ENCODE results near the gene CYS1.

The CYS1 gene

GRCh38 chr2:10043906-10044601 lies 36.2 kb downstream of the CYS1 start:
- Histone ChIP-seq H2AFZ (ENCODE audit: low read depth) (peak overlapping the region; percentile 38; the same call in 1 of the 2 replicates), H3K79me2 (ENCODE audit: insufficient read depth, low read depth) (peaks cover 15% of the 10 kb centered on the region), H3K4me1 (ENCODE audit: low read depth, poor library complexity, severe bottlenecking) (peaks cover 10% of the 10 kb centered on the region), H3K36me3 (ENCODE audit: insufficient read depth) (0 out of 2 replicates have a peak, but pooled peaks cover 4% of the 10 kb centered on the region), H3K27me3 (ENCODE audit: insufficient read depth, low read depth) (no peaks in the 10 kb centered on the region), H3K27ac (peak overlapping the region; percentile 88), H3K4me3 (IDR thresholded peaks at IDR 0.05; ENCODE audit: insufficient read depth, low read depth, low read length) (peak overlapping the region; percentile 58), H3K4me2 (peak overlapping the region; percentile 88), H3K9ac (peak overlapping the region; percentile 87), H4K20me1 (ENCODE audit: insufficient read depth) (no peaks in the 10 kb centered on the region)
- TF ChIP-seq, protein P1, sequence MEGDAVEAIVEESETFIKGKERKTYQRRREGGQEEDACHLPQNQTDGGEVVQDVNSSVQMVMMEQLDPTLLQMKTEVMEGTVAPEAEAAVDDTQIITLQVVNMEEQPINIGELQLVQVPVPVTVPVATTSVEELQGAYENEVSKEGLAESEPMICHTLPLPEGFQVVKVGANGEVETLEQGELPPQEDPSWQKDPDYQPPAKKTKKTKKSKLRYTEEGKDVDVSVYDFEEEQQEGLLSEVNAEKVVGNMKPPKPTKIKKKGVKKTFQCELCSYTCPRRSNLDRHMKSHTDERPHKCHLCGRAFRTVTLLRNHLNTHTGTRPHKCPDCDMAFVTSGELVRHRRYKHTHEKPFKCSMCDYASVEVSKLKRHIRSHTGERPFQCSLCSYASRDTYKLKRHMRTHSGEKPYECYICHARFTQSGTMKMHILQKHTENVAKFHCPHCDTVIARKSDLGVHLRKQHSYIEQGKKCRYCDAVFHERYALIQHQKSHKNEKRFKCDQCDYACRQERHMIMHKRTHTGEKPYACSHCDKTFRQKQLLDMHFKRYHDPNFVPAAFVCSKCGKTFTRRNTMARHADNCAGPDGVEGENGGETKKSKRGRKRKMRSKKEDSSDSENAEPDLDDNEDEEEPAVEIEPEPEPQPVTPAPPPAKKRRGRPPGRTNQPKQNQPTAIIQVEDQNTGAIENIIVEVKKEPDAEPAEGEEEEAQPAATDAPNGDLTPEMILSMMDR (conservative IDR thresholded peaks at IDR 0.05; ENCODE audit: low read depth, low read length), result no peak

- H3K4me3 ChIP-seq (IDR thresholded peaks at IDR 0.05; ENCODE audit: insufficient read depth, low read depth, low read length), result peak within 1 kb of the TSS; percentile 58
- TF ChIP-seq, protein P1 (conservative IDR thresholded peaks at IDR 0.05; ENCODE audit: low read depth, low read length), result no peak
- peak within 1 kb of the TSS; percentile 38; the same call in 1 of the 2 replicates for H2AFZ ChIP-seq (ENCODE audit: low read depth)
These were observed 36.8 kb downstream of the CYS1 start, which contains the start of gene KLF11 for GRCh38 chr2:10043256-10043905. TSS of gene KLF11 (plus strand) at chr2:10043550. CDS start at chr2:10043717, 167 bp downstream.

GRCh38 chr2:10042301-10043161 lies 37.7 kb downstream of the CYS1 start:
- TF ChIP-seq, protein P1 (conservative IDR thresholded peaks at IDR 0.05; ENCODE audit: low read depth, low read length), result no peak
- peaks cover 10% of the 10 kb centered on the region for H3K4me1 ChIP-seq (ENCODE audit: low read depth, poor library complexity, severe bottlenecking)
- H2AFZ ChIP-seq (ENCODE audit: low read depth), result peak overlapping the region; percentile 26; the same call in 1 of the 2 replicates
- H3K27me3 ChIP-seq (ENCODE audit: insufficient read depth, low read depth), result no peaks in the 10 kb centered on the region
- H3K9ac ChIP-seq, result peak overlapping the region; percentile 27; the same call in 1 of the 2 replicates
- peak overlapping the region; percentile 48; the same call in 1 of the 2 replicates for H3K4me2 ChIP-seq
- peaks cover 15% of the 10 kb centered on the region for H3K79me2 ChIP-seq (ENCODE audit: insufficient read depth, low read depth)
- no peak overlapping the region for H3K27ac ChIP-seq
- no peaks in the 10 kb centered on the region for H3K36me3 ChIP-seq (ENCODE audit: insufficient read depth)
- no peaks in the 10 kb centered on the region for H4K20me1 ChIP-seq (ENCODE audit: insufficient read depth)
- H3K4me3 ChIP-seq (IDR thresholded peaks at IDR 0.05; ENCODE audit: insufficient read depth, low read depth, low read length), result no peak overlapping the region

More at GRCh38 chr2:10043256-10043905, 36.8 kb downstream of the CYS1 start, which contains the start of gene KLF11:
- 0 out of 2 replicates have a peak, but pooled peaks cover 2% of the 10 kb centered on the region for H3K36me3 ChIP-seq (ENCODE audit: insufficient read depth)
- peaks cover 15% of the 10 kb centered on the region for H3K79me2 ChIP-seq (ENCODE audit: insufficient read depth, low read depth)
- H4K20me1 ChIP-seq (ENCODE audit: insufficient read depth), result no peaks in the 10 kb centered on the region
- no peaks in the 10 kb centered on the region for H3K27me3 ChIP-seq (ENCODE audit: insufficient read depth, low read depth)
- peak within 1 kb of the TSS; percentile 88 for H3K4me2 ChIP-seq
- H3K9ac ChIP-seq, result peak within 1 kb of the TSS; percentile 87
- H3K27ac ChIP-seq, result peak within 1 kb of the TSS; percentile 88
- peaks cover 10% of the 10 kb centered on the region for H3K4me1 ChIP-seq (ENCODE audit: low read depth, poor library complexity, severe bottlenecking)

DNA sequence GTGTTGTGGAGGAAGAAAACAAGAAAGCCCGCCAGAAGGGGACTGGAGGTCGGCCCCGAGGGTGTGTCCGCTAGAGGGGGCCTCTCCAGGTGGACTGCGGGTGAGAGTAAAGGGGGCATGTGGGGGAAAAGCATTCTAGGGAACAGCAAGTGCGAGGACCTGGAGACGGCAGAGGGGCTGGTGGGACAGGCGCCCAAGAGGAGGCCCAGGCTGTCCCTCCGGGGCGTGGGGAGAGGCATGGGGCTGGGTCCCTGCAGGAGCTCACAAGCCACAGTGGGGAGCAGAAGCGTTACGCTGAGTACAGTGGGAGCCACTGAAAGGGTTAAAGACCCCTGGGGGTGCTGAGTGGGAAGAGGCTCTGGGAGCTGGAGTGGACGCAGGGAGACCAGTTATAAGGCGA lies 38.5 kb downstream of the CYS1 start:
- H3K79me2 ChIP-seq (ENCODE audit: insufficient read depth, low read depth), result peaks cover 15% of the 10 kb centered on the region
- no peak overlapping the region for H2AFZ ChIP-seq (ENCODE audit: low read depth)
- H3K27ac ChIP-seq, result no peak overlapping the region
- no peaks in the 10 kb centered on the region for H4K20me1 ChIP-seq (ENCODE audit: insufficient read depth)
- no peak overlapping the region for H3K4me2 ChIP-seq
- H3K4me1 ChIP-seq (ENCODE audit: low read depth, poor library complexity, severe bottlenecking), result peaks cover 17% of the 10 kb centered on the region
- H3K36me3 ChIP-seq (ENCODE audit: insufficient read depth), result no peaks in the 10 kb centered on the region
- TF ChIP-seq, protein P1 (conservative IDR thresholded peaks at IDR 0.05; ENCODE audit: low read depth, low read length), result no peak
- H3K4me3 ChIP-seq (IDR thresholded peaks at IDR 0.05; ENCODE audit: insufficient read depth, low read depth, low read length), result no peak overlapping the region
- no peak overlapping the region for H3K9ac ChIP-seq
- no peaks in the 10 kb centered on the region for H3K27me3 ChIP-seq (ENCODE audit: insufficient read depth, low read depth)

All from KMS-11 (cell line).